ENCODE results near the gene CNN1.
"Not testable (repeated sequence)": the region's sequence is repeated elsewhere in the genome, so short reads cannot be mapped to it uniquely, and the experiment has no call there.

CNN1 gene

DNA sequence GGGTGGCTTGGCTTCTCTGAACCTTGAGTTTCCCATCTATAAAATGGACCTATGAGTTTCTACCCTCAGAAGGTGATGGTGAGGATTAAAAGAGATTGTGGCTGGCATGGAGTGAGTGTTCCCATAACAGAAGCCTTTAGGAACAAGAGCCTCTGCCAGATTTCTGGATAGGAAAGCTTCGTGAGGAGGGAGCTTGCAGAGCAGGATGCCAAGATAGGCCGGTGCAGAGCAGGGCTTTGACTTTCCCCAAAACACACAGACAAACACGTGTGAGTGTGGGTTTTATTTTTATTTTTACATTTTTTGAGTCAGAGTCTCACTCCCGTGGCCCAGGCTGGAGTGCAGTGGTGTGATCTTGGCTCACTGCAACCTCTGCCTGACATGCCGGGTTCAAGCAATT lies 3.7 kb upstream of the CNN1 start:
- DNase-seq: no peak

DNA sequence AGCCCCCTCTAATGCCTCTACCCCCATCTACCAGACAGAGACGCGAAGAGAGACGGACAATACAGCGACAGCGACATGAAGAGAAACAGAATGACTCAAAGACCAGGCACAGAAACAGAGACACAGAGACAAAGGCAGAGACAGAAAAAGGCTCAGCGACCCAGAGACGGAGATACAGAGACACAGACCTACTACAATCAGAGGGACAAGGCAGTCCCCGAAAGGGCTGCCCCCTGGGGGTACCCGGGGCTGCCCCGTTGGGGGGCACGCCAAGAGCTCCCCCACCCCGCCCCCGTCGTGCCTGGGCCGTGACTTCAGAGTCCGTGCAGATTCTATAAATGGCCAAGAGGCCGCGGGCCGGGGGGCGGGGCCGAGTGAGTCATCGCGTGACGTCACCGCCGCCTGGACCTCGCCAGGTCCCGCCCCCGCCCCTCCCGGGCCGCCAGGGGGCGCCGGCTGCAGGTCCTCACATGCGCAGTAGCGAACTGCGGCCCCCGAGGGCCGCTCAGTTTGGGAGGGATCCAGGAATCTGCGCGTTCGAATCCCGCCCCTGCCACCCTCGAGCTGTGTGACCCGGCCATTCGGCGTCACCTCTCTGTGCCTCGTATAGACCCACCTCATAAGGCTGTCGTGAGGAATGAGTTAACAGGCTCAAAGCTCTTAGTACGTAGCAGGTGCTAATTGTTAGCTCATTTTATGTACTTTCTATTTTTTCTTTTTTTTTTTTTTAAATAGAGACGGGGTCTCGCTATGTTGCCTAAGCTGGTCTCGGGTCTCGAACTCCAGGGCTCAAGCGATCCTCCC lies 2.7 kb upstream of the CNN1 start:
- DNase-seq: peak; percentile 71 to 85 (median 77)

DNA sequence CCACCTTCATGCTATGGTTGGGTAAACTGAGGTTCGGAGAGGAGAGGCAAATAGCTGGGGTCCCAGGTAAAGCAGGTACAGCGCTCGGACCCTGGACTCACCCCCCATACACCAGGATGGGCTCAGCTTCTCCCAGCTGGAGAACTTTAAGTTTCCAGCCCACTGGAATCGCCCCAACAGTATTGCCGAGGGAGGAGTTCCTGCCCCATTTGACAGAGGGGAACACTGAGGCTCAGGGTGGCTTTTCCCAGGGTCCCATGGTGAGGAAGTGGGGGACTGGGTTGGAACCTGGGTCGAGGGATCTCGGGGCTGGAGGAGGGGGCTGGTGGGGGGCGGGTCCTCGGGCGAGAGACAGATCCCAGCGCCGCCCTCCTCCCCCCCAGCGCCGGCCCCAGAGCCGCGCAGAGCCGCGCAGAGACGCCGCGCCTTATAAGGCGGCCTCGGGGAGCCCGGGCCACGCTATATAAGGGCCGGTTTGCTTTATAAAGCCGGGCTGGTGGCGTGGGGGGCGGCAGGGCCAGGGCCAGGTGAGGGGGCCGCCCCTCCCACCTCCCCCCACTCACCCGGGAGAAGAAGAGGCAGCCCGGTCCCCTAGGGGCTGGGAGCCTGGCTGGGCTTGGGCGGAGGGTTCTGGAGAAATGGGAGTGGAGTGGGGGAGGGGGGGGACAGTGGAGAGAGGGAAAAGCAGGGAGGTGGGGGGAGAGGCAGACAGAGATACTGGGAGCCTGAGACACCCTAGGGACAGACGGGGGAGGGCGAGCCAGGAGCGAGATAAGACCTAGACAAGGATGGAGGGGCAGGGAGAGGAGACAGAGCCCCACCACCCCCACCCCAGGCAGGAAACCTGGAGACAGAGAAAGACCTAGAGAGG lies 1.1 kb downstream of the CNN1 start:
- DNase-seq: no peak

- DNase-seq: no peak
These were observed 2.0 kb downstream of the CNN1 start for GRCh38 chr19:11540645-11541044.

DNA sequence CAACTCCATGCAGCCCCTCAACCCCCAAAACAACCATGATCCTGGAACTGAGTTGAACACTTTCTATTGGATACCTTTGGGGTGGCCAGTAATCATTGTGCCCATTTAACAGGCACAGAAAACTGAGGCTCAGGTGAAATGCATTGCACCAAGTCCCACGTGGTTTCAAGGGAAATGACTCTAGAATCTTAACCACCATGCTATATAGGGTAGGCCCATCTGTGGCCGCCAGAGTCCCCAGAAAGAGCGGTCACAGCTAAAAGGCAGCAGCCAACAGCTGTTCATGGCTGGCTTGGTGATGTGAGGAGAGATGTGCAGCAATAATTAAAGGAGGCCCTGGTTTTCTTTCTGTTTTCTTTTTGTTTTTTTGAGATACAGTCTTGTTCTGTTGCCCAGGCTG lies 2.6 kb downstream of the CNN1 start:
- DNase-seq: peak in 1 of 5 experiments; percentile 36

DNA sequence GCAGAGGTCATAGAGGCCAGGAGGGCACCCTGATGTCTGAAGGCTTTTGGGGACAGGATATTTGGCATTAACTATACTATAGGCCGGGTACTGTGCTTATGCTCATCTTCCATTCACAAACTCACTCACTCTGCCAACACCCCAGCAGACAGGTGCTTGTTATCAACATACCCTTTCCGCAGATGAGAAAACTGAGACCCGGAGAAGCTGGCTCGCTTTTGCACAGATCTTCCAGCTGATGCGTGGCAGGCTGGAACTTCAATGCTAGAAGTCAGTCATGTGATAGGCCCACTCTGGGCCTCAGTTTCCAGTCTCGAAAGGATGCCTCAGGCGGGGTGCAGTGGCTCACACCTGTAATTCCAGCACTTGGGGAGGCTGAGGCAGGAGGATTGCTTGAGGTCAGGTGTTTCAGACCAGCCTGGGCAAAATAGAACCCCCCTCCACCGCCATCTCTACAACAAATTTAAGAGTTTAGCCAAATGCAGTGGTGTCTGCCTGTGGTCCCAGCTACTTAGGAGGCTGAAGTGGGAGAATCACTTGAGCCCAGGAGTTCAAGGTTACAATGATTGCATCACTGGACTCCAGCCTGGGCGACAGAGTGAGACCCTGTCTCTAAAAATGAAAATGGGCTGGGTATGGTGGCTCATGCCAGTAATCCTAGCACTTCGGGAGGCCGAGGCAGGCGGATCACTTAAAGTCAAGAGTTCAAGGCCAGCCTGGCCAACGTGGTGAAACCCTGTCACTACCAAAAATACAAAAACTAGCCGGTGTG lies 9.5 kb downstream of the CNN1 start:
- DNase-seq: no peak

DNA sequence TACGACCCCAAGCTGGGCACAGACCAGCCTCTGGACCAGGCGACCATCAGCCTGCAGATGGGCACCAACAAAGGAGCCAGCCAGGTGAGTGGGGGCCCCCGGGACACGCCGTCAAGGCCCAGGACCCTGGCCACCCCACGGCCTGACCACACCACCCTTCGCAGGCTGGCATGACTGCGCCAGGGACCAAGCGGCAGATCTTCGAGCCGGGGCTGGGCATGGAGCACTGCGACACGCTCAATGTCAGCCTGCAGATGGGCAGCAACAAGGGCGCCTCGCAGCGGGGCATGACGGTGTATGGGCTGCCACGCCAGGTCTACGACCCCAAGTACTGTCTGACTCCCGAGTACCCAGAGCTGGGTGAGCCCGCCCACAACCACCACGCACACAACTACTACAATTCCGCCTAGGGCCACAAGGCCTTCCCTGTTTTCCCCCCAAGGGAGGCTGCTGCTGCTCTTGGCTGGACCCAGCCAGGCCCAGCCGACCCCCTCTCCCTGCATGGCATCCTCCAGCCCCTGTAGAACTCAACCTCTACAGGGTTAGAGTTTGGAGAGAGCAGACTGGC lies 10.8 kb downstream of the CNN1 start:
- no peak for DNase-seq

DNA sequence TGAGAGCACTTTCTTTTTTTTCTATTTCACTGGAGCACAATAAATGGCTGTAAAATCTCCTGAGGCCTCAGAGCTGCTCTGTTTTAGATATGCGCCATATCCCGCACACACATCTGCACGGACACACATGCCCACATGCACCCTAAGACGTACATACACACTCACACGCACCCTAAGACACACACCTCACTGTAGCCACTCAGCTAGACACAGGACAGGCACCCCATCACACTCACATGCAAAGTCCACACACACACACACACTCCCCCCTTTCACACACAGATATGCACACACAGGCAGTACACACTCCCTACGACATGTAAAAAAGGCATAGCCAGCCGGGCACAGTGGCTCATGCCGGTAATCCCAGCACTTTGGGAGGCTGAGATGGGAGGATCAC lies 11.6 kb downstream of the CNN1 start:
- DNase-seq: no peak

- no peak for DNase-seq
These were observed 13.1 kb downstream of the CNN1 start for GRCh38 chr19:11551603-11552235.

- no peak for DNase-seq
These were observed 14.2 kb downstream of the CNN1 start for GRCh38 chr19:11552666-11553372.

DNA sequence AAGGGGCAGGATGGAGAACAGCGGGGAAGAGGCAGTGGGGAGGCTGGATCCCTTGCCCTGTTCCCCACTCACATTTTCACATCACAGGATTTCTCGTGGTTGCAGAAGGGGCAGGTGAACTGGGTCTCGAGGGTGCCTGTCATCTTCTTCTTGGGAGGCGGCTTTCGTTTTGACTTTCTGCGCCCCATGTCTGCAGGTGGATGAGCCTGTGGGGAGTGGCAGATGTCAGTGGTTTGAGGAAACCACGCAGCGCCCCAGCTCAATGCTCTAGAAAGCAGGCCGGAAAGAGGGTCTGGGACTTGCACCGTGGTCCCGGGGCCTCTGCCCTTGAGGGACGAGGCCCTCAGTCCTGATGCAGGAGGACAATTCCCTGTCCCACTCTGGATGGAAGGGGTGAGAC lies 15.5 kb downstream of the CNN1 start:
- DNase-seq: peak in 1 of 5 experiments; percentile 62

DNA sequence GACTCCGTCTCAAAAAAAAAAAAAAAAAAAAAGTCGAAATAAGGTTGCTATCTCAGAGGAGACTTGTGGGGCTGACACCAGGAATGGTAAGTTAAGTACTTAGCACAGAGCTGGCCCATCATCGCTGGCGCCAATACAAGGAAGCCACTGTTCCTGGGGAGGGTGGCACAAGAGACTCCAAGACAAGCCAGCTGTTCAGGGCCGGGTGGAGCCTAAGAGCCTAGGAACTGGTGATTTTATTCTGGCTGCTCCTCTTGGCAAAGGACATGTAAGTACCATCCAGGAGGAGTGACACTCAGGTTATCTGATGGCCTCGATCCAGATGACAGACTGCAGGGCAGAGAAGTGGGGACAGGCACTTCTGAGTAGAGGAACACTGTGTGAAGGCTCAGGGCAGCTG lies 16.6 kb downstream of the CNN1 start:
- no peak for DNase-seq

- no peak for DNase-seq
These were observed 18.2 kb downstream of the CNN1 start for GRCh38 chr19:11556634-11557420.

- DNase-seq: peak; percentile 91 to 98 (median 95)
These were observed 20.5 kb downstream of the CNN1 start, which contains the start of gene ELOF1 for GRCh38 chr19:11558881-11559828. Gene ELOF1 (minus strand): TSS chr19:11559230. CDS start chr19:11554347, 4,883 bp downstream.

- DNase-seq: peak in 4 of 5 experiments; percentile 20 to 89 (median 40)
These were observed 21.9 kb downstream of the CNN1 start for GRCh38 chr19:11560404-11561051.

- no peak for DNase-seq
These were observed 24.9 kb downstream of the CNN1 start for GRCh38 chr19:11563532-11563931.

DNA sequence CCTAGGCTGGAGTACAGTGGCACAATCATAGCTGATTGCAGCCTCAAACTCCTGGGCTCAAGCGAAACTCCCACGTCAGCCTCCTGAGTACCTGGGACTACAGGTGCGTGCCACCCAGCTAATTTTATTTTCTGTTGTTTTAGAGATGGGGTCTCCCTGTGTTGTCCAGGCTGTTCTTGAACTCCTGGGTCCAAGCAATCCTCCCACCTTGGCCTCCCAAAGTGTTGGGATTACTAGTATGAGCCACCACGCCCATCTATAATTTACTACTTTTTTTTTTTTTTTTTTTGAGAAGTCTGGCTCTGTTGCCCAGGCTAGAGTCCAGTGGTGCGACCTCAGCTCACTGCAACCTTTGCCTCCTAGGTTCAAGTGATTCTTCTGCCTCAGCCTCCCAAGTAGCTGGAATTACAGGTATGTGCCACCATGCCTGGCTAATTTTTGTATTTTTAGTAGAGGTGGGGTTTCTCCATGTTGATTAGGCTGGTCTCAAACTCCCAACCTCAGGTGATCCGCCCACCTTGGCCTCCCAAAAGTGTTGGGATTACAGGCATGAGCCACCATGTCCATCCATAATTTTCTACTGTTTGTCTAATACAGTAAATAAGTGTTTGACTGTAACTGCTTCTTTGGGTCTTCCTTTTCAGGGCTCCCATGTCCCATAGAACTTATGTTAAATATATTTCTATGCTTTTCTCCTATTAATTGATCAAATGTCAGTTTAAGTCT lies 25.6 kb downstream of the CNN1 start:
- DNase-seq: not testable (repeated sequence)

DNA sequence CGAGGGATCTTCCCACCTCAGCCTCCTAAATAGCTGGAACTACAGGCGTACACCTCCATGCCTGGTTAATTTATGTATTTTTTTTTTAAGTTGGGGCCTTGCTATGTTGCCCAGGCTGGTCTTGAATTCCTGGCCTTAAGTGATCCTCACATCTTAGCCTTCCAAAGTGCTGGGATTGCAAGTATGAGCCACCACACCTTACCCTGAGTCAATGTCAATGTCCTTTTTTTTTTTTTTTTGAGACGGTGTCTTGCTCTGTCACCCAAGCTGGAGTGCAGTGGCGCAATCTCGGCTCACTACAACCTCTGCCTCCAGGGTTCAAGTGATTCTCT lies 27.0 kb downstream of the CNN1 start:
- DNase-seq: not testable (repeated sequence)

All from T-helper 2 cell (primary cell).